A549 (cell line): Measurements from ENCODE around the gene ZNF860. TPM values are rescaled to one million over a fixed set of nuclear protein-coding genes. Genes with fewer than 3 reads are reported as not detected.

ENCODE experiments used
- ATAC-seq, 2 experiments: fragments of 200-7000 bp in 1 of 2; fragments of >200 bp in 1 of 2; cut with Nextera tagmentation in 1 of 2; cut with Tn5 transposase in 1 of 2; 3 replicates each; pipeline versions ENCODE4 v1.8.0 to v1.9.1; 2018 to 2020; ENCODE audit warnings: mild to moderate bottlenecking in 1 of 2, moderate library complexity in 1 of 2
- CTCF ChIA-PET: fragments of 300-600 bp; sonication (Branson Sonifier 250); formaldehyde crosslinking; extraction: SDS; loops from one replicate; lab custom pipeline; 2021; ENCODE audit warnings: antibody characterized with exemption, inconsistent platforms; lab: Yijun Ruan, JAX
- POLR2A ChIA-PET: fragments of 350-600 bp; formaldehyde crosslinking; extraction: SDS; loops from one replicate; lab custom pipeline; 2021; ENCODE audit warnings: antibody characterized with exemption, inconsistent platforms; lab: Yijun Ruan, JAX
- DNase-seq, 2 experiments: peaks; one replicate each; pipeline versions ENCODE4 v3.0.0 to v3.0.0-alpha.2; 2011 to 2016; ENCODE audit warnings: low read depth in 1 of 2, low spot score in 1 of 2
- FAIRE-seq: peaks from 2 replicates; lab custom pipeline; 2011; peaks lifted over from hg19 to GRCh38; lab: Jason Lieb, UNC
- H3K27ac ChIP-seq, 2 experiments: fragments of >200 bp; sonication (Bioruptor Twin); formaldehyde crosslinking; 3 replicates each; pipeline ENCODE4 v1.5.1; 2016 to 2017
- H3K4me1 ChIP-seq: fragments of >200 bp; sonication (Bioruptor Twin); formaldehyde crosslinking; 3 replicates; pipeline ENCODE4 v1.6.1; 2016
- H3K4me2 ChIP-seq: fragments of >200 bp; sonication (Bioruptor Twin); formaldehyde crosslinking; 3 replicates; pipeline ENCODE4 v1.6.1; 2016
- H3K4me3 ChIP-seq: fragments of >200 bp; sonication (Bioruptor Twin); formaldehyde crosslinking; 3 replicates; pipeline ENCODE4 v1.5.1; 2016
- H3K9me3 ChIP-seq: fragments of >200 bp; sonication (Bioruptor Twin); formaldehyde crosslinking; 3 replicates; pipeline ENCODE4 v1.6.1; 2016
- ATOH8 ChIP-seq: fragments of 250-450 bp; sonication (Bioruptor Pico); IDR thresholded peaks from 2 replicates; pipeline ENCODE4 v1.5.0; 2020; ENCODE audit warnings: low read depth, mild to moderate bottlenecking, moderate library complexity
- CBX2 ChIP-seq: fragments of 200-600 bp; sonication (generic); IDR thresholded peaks from 2 replicates; pipeline ENCODE4 v1.6.1; 2016; ENCODE audit warnings: low read depth, mild to moderate bottlenecking, borderline replicate concordance
- CBX8 ChIP-seq: fragments of 200-600 bp; sonication (generic); IDR thresholded peaks from 2 replicates; pipeline ENCODE4 v1.6.1; 2016
- CHD4 ChIP-seq: fragments of 200-600 bp; sonication (generic); IDR thresholded peaks from 2 replicates; pipeline ENCODE4 v1.6.1; 2016; ENCODE audit warnings: antibody characterized with exemption, mild to moderate bottlenecking, borderline replicate concordance
- E2F6 ChIP-seq: IDR thresholded peaks from 2 replicates; pipeline ENCODE4 v1.6.1; 2012; ENCODE audit warnings: low read depth, borderline replicate concordance
- FOSL2 ChIP-seq, 2 experiments: fragments of 450-650 bp in 1 of 2; fragments of >200 bp in 1 of 2; sonication (Bioruptor Twin) in 1 of 2; formaldehyde crosslinking; IDR thresholded peaks; 2 replicates each; pipeline versions ENCODE4 v1.5.0 to v1.6.1; 2016 to 2020; ENCODE audit warnings: mild to moderate bottlenecking in 1 of 2, moderate library complexity in 1 of 2
- FOXS1 ChIP-seq: fragments of 250-450 bp; sonication (Bioruptor Pico); IDR thresholded peaks from 2 replicates; pipeline ENCODE4 v1.5.0; 2020; ENCODE audit warnings: mild to moderate bottlenecking, moderate library complexity
- GATA3 ChIP-seq: IDR thresholded peaks from 2 replicates; pipeline ENCODE4 v1.6.1; 2012; ENCODE audit warnings: borderline replicate concordance
- HMGXB4 ChIP-seq: fragments of 250-450 bp; sonication (Bioruptor Pico); IDR thresholded peaks from 2 replicates; pipeline ENCODE4 v1.5.0; 2021; ENCODE audit warnings: mild to moderate bottlenecking, moderate library complexity, borderline replicate concordance
- KDM5A ChIP-seq: fragments of 200-600 bp; sonication (generic); IDR thresholded peaks from 2 replicates; pipeline ENCODE4 v1.6.1; 2016; ENCODE audit warnings: antibody characterized with exemption, mild to moderate bottlenecking
- MAFK ChIP-seq: fragments of 450-650 bp; IDR thresholded peaks from 2 replicates; pipeline ENCODE4 v1.6.1; 2014; ENCODE audit not compliant: partially characterized antibody
- MAX ChIP-seq: IDR thresholded peaks from 2 replicates; pipeline ENCODE4 v1.6.1; 2012
- MAZ ChIP-seq: fragments of 150-350 bp; IDR thresholded peaks from 2 replicates; pipeline ENCODE4 v1.6.1; 2014; ENCODE audit warnings: antibody characterized with exemption, low read depth, low read length, borderline replicate concordance
- NFE2L2 ChIP-seq: fragments of 150-350 bp; conservative IDR thresholded peaks from 2 replicates; pipeline ENCODE4 v1.6.1; 2014; ENCODE audit warnings: low read length
- NPAS2 ChIP-seq: fragments of 250-450 bp; sonication (Bioruptor Pico); IDR thresholded peaks from 2 replicates; pipeline ENCODE4 v1.8.0; 2022; ENCODE audit warnings: mild to moderate bottlenecking, moderate library complexity, borderline replicate concordance
- PBX3 ChIP-seq: IDR thresholded peaks from 2 replicates; pipeline ENCODE4 v1.6.1; 2012
- POLR2A ChIP-seq: IDR thresholded peaks from 2 replicates; pipeline ENCODE4 v1.6.1; 2012; ENCODE audit warnings: mild to moderate bottlenecking, low read length
- RNF2 ChIP-seq: fragments of 200-600 bp; sonication (generic); IDR thresholded peaks from 2 replicates; pipeline ENCODE4 v1.6.1; 2016; ENCODE audit warnings: low read depth, mild to moderate bottlenecking, antibody characterized with exemption, moderate library complexity, borderline replicate concordance
- SMC3 ChIP-seq: fragments of >200 bp; sonication (Bioruptor Twin); formaldehyde crosslinking; IDR thresholded peaks from 3 replicates; pipeline ENCODE4 v1.6.1; 2018; ENCODE audit warnings: inconsistent platforms
- SREBF2 ChIP-seq: fragments of 450-650 bp; IDR thresholded peaks from 2 replicates; pipeline ENCODE4 v1.6.1; 2014; ENCODE audit warnings: mild to moderate bottlenecking, moderate library complexity
- USF2 ChIP-seq: fragments of 450-650 bp; IDR thresholded peaks from 2 replicates; pipeline ENCODE4 v1.6.1; 2014; ENCODE audit warnings: antibody characterized with exemption
- ZC3H11A ChIP-seq: fragments of 450-650 bp; IDR thresholded peaks from 2 replicates; pipeline ENCODE4 v1.6.1; 2014; ENCODE audit warnings: antibody characterized with exemption, mild to moderate bottlenecking
- ZNF302 ChIP-seq: fragments of 250-450 bp; sonication (Bioruptor Pico); IDR thresholded peaks from 2 replicates; pipeline ENCODE4 v1.9.0; 2021; ENCODE audit warnings: inconsistent platforms, mild to moderate bottlenecking, moderate library complexity
- WGBS: methylation state at CpG from one replicate; pipeline ENCODE4 v1.1.6; 2017; ENCODE audit errors: missing lambda C conversion rate; 5-methylcytosine and 5-hydroxymethylcytosine counted together
- polyA plus RNA-seq, 4 experiments: library from polyadenylated mRNA; depleted of rRNA in 3 of 4; stranded (reverse); fragments of >200 nt; fragmentation: RNase III in 1 of 4; extraction: RNeasy Plus Mini Kit Qiagen cat#74134 plus additional on column Dnase treatment in 1 of 4; gene quantifications; 2 replicates in 3 of 4; 3 replicates in 1 of 4; pipeline ENCODE4 v1.2.3, GENCODE V29; 2011 to 2017

ZNF860 gene
- polyA plus RNA-seq, 2 of the 4 experiments (the other 2 are of a cell fraction), result 1.3 to 2.4 TPM

GRCh38 chr3:31946484-31947081 is 35.0 kb upstream of the ZNF860 start:
- TF ChIP-seq CBX2, result no peak
- no peak for TF ChIP-seq CHD4
- TF ChIP-seq PBX3, result no peak
- Histone ChIP-seq H3K4me1 (peaks cover 15% of the 10 kb centered on the region), H3K4me2 (no peak overlapping the region), H3K4me3 (no peak overlapping the region), H3K9me3 (peaks cover 10% of the 10 kb centered on the region; the same call in 2 of the 3 replicates), H3K27ac (no peak overlapping the region)
- 91% methylated on average over 10 of the region's 10 CpGs for WGBS
- FAIRE-seq (no peak), ATAC-seq (0 out of 6 replicates have a peak, but pooled peaks of 1 of the 2 experiments have one; percentile 18), DNase-seq (no peak)
- ChIA-PET CTCF (interaction anchor here (0.7 kb wide), 1 partner anchor 15 kb away, joined by 3 read pairs; no protein-coding TSS in a partner anchor), POLR2A (no interaction called here)

GRCh38 chr3:31947162-31947561 is 34.4 kb upstream of the ZNF860 start:
- DNase-seq (no peak), ATAC-seq (peak; percentile 27 to 39; a peak in 4 of 6 replicates)
- no peak overlapping the region for H3K4me3 ChIP-seq
- POLR2A ChIA-PET, result no interaction called here
- H3K27ac ChIP-seq, result peak overlapping the region in 1 of 2 experiments; percentile 16; a peak in 1 of 6 replicates
- peaks cover 10% of the 10 kb centered on the region; the same call in 2 of the 3 replicates for H3K9me3 ChIP-seq
- TF ChIP-seq KDM5A, result no peak
- no peak for TF ChIP-seq CHD4
- no peak for TF ChIP-seq RNF2
- TF ChIP-seq, all 56 proteins: peak for 0
- 88% methylated on average over 4 of the region's 4 CpGs for WGBS
- no peak for FAIRE-seq
- Histone ChIP-seq H3K4me2 (no peak overlapping the region), H3K4me1 (peaks cover 9% of the 10 kb centered on the region)
- CTCF ChIA-PET, result interaction anchor here (0.7 to 0.8 kb wide), 2 partner anchors 15 to 20 kb away, joined by 3 read pairs; no protein-coding TSS in a partner anchor

- peaks cover 10% of the 10 kb centered on the region; the same call in 2 of the 3 replicates for H3K9me3 ChIP-seq
- no peak overlapping the region for H3K4me3 ChIP-seq
- DNase-seq, result no peak
- H3K4me1 ChIP-seq, result peaks cover 9% of the 10 kb centered on the region; the same call in 2 of the 3 replicates
- CTCF ChIA-PET, result interaction anchor here (0.7 to 0.8 kb wide), 2 partner anchors 16 to 20 kb away, joined by 3 read pairs; no protein-coding TSS in a partner anchor
- POLR2A ChIA-PET, result no interaction called here
- no peak for FAIRE-seq
- TF ChIP-seq FOXS1 (CRISPR knock-in tag) (no peak), KDM5A (no peak), FOSL2 (IDR thresholded peaks at IDR 0.05) (no peak), FOSL2 (CRISPR knock-in tag; IDR thresholded peaks at IDR 0.05) (no peak), GATA3 (no peak), SMC3 (no peak), CBX8 (no peak), ATOH8 (CRISPR knock-in tag) (no peak), MAFK (no peak), USF2 (no peak), MAX (no peak)
- 65% methylated on average over 6 of the region's 6 CpGs for WGBS
- H3K27ac ChIP-seq, result peak overlapping the region in 1 of 2 experiments; percentile 16; a peak in 1 of 6 replicates
- peak; percentile 43 to 59; a peak in 4 of 6 replicates for ATAC-seq
- peak overlapping the region; percentile 15; the same call in 1 of the 3 replicates for H3K4me2 ChIP-seq
Measured at GRCh38 chr3:31947671-31948091, 33.9 kb upstream of the ZNF860 start.

GRCh38 chr3:31948280-31948679 is 33.3 kb upstream of the ZNF860 start:
- Histone ChIP-seq H3K9me3 (peaks cover 10% of the 10 kb centered on the region; the same call in 2 of the 3 replicates), H3K4me1 (peaks cover 9% of the 10 kb centered on the region; the same call in 2 of the 3 replicates), H3K27ac (no peak overlapping the region), H3K4me3 (no peak overlapping the region), H3K4me2 (no peak overlapping the region)
- FAIRE-seq, result no peak
- ChIA-PET POLR2A (no interaction called here), CTCF (interaction anchor here (0.9 kb wide), 1 partner anchor 451 kb away, joined by 3 read pairs; no protein-coding TSS in a partner anchor)
- no peak; a peak in 1 of 6 replicates for ATAC-seq
- WGBS, result 87% methylated on average over 6 of the region's 6 CpGs
- DNase-seq, result no peak
- TF ChIP-seq E2F6 (no peak), MAZ (no peak), MAX (no peak), NFE2L2 (no peak), ZC3H11A (no peak), NPAS2 (CRISPR knock-in tag) (no peak), CBX8 (no peak), POLR2A (no peak), ZNF302 (no peak), HMGXB4 (no peak), SREBF2 (no peak)
